HCT116 (cell line): Measurements from ENCODE around the gene BCO1. TPM values are rescaled to one million over a fixed set of nuclear protein-coding genes. Genes with fewer than 3 reads are reported as not detected.

ENCODE experiments used
- ATAC-seq: fragments of 200-7000 bp; cut with Tn5 transposase; 2 replicates; pipeline ENCODE4 v1.9.1; 2020; ENCODE audit warnings: mild to moderate bottlenecking, moderate library complexity
- BruUV-seq: library from RNA; stranded (reverse); fragments of 400-500 nt; replicated peaks from 2 replicates; lab custom pipeline; 2021; lab: Mats Ljungman, UMichigan
- CTCF ChIA-PET: fragments of 300-600 bp; sonication (Branson Sonifier 250); formaldehyde crosslinking; loops from one replicate; lab custom pipeline; 2021; ENCODE audit warnings: antibody characterized with exemption; lab: Charles Lee
- POLR2A ChIA-PET: fragments of 300-600, 350-600 bp; sonication (Branson Sonifier 250); formaldehyde crosslinking; loops from one replicate; lab custom pipeline; 2021; ENCODE audit warnings: antibody characterized with exemption; lab: Charles Lee
- RAD21 ChIA-PET, 2 experiments: fragments of 300-600 bp; sonication (Branson Sonifier 250); formaldehyde crosslinking; loops; one replicate each; lab custom pipeline; 2023; ENCODE audit warnings: low total read pairs in 2 of 2; ENCODE audit not compliant: uncharacterized antibody in 2 of 2, unreplicated experiment in 2 of 2, low non-redundant PET in 1 of 2; lab: Charles Lee
- DNase-seq: peaks from one replicate; pipeline ENCODE4 v3.0.0-alpha.2; 2010; ENCODE audit warnings: low read depth, low spot score
- H2AFZ ChIP-seq: fragments of 200-600 bp; shearing (Covaris generic), sonication (generic); 2 replicates; pipeline ENCODE4 v1.6.1; 2017; ENCODE audit warnings: low read depth, mixed run types, mixed read lengths, antibody characterized with exemption, low read length; ENCODE audit not compliant: poor library complexity, severe bottlenecking
- H3K27ac ChIP-seq: 2 replicates; pipeline ENCODE4 v1.5.1; 2012; ENCODE audit warnings: low read depth, low read length
- H3K27me3 ChIP-seq: fragments of 200-600 bp; sonication (generic); 2 replicates; pipeline ENCODE4 v1.6.1; 2016; ENCODE audit warnings: mixed run types, low read length, mixed read lengths; ENCODE audit not compliant: insufficient read depth
- H3K36me3 ChIP-seq, 2 experiments: fragments of 200-500 bp in 1 of 2; fragments of 200-600 bp in 1 of 2; sonication (Bioruptor generic) in 1 of 2; sonication (generic) in 1 of 2; 2 replicates each; pipeline versions ENCODE4 v1.5.1 to v1.6.1; 2014 to 2016; ENCODE audit warnings: low read length in 2 of 2, inconsistent platforms in 1 of 2, mixed read lengths in 1 of 2, mixed run types in 1 of 2; ENCODE audit not compliant: insufficient read depth in 2 of 2, control insufficient read depth in 1 of 2
- H3K4me1 ChIP-seq, 2 experiments: fragments of 200-600 bp in 1 of 2; sonication (generic) in 1 of 2; 2 replicates each; pipeline versions ENCODE4 v1.5.1 to v1.6.1; 2012 to 2017; ENCODE audit warnings: low read length in 2 of 2, inconsistent platforms in 1 of 2, mild to moderate bottlenecking in 1 of 2, mixed read lengths in 1 of 2, mixed run types in 1 of 2, moderate library complexity in 1 of 2; ENCODE audit not compliant: insufficient read depth in 2 of 2, control insufficient read depth in 1 of 2
- H3K4me2 ChIP-seq: fragments of 200-600 bp; sonication (generic); 2 replicates; pipeline ENCODE4 v1.6.1; 2017; ENCODE audit warnings: mixed run types, low read length, mixed read lengths
- H3K4me3 ChIP-seq, 2 experiments: fragments of 200-600 bp in 1 of 2; sonication (generic) in 1 of 2; replicated peaks in 1 of 2; 2 replicates each; pipeline ENCODE4 v1.5.1; 2011 to 2016; ENCODE audit warnings: low read length in 2 of 2, control low read depth in 1 of 2, low read depth in 1 of 2, mild to moderate bottlenecking in 1 of 2, mixed read lengths in 1 of 2, mixed run types in 1 of 2
- H3K79me2 ChIP-seq: fragments of 200-600 bp; sonication (generic); 2 replicates; pipeline ENCODE4 v1.6.1; 2017; ENCODE audit warnings: mild to moderate bottlenecking, mixed run types, low read length, moderate library complexity, mixed read lengths; ENCODE audit not compliant: insufficient read depth
- H3K9ac ChIP-seq: fragments of 200-600 bp; sonication (generic); 2 replicates; pipeline ENCODE4 v1.6.1; 2016; ENCODE audit warnings: low read length, mixed read lengths
- H3K9me2 ChIP-seq: fragments of 200-600 bp; sonication (generic), shearing (Covaris generic); 2 replicates; pipeline ENCODE4 v1.6.1; 2017; ENCODE audit warnings: mixed run types, mild to moderate bottlenecking, moderate library complexity; ENCODE audit not compliant: insufficient read depth
- H3K9me3 ChIP-seq, 2 experiments: fragments of 200-500 bp in 1 of 2; fragments of 200-600 bp in 1 of 2; sonication (Bioruptor generic) in 1 of 2; sonication (generic) in 1 of 2; 2 replicates each; pipeline ENCODE4 v1.6.1; 2014 to 2017; ENCODE audit warnings: low read length in 2 of 2, mixed read lengths in 2 of 2, inconsistent platforms in 1 of 2, low read depth in 1 of 2, mild to moderate bottlenecking in 1 of 2, mixed run types in 1 of 2, moderate library complexity in 1 of 2; ENCODE audit not compliant: control insufficient read depth in 1 of 2, insufficient read depth in 1 of 2
- H4K20me1 ChIP-seq: fragments of 200-600 bp; sonication (generic), shearing (Covaris generic); 2 replicates; pipeline ENCODE4 v1.6.1; 2017; ENCODE audit warnings: mixed run types, mild to moderate bottlenecking, moderate library complexity; ENCODE audit not compliant: insufficient read depth
- ATF3 ChIP-seq: IDR thresholded peaks from 2 replicates; pipeline ENCODE4 v1.6.1; 2012
- CBX3 ChIP-seq: IDR thresholded peaks from 2 replicates; pipeline ENCODE4 v1.6.1; 2012; ENCODE audit warnings: low read depth
- CTCF ChIP-seq, 3 experiments: fragments of 200-600 bp in 1 of 3; sonication (generic) in 1 of 3; IDR thresholded peaks in 2 of 3; conservative IDR thresholded peaks in 1 of 3; 2 replicates each; pipeline ENCODE4 v1.5.1; 2012 to 2017; ENCODE audit warnings: low read depth in 2 of 3, low read length in 2 of 3, antibody characterized with exemption in 1 of 3, borderline replicate concordance in 1 of 3, control low read depth in 1 of 3, mild to moderate bottlenecking in 1 of 3, mixed read lengths in 1 of 3, mixed run types in 1 of 3, moderate library complexity in 1 of 3; ENCODE audit not compliant: insufficient read depth in 1 of 3
- EGR1 ChIP-seq: IDR thresholded peaks from 2 replicates; pipeline ENCODE4 v1.6.1; 2012; ENCODE audit warnings: low read depth
- JUND ChIP-seq: IDR thresholded peaks from 2 replicates; pipeline ENCODE4 v1.6.1; 2012
- POLR2A ChIP-seq: IDR thresholded peaks from 2 replicates; pipeline ENCODE4 v1.7.0; 2011; ENCODE audit warnings: borderline replicate concordance; ENCODE audit not compliant: insufficient read depth, insufficient read length; ENCODE audit errors: extremely low read depth
- RAD21 ChIP-seq: IDR thresholded peaks from 2 replicates; pipeline ENCODE4 v1.6.1; 2012; ENCODE audit warnings: low read depth, mild to moderate bottlenecking
- SIN3A ChIP-seq: IDR thresholded peaks from 2 replicates; pipeline ENCODE4 v1.6.1; 2012; ENCODE audit warnings: low read depth
- SP1 ChIP-seq: IDR thresholded peaks from 2 replicates; pipeline ENCODE4 v1.6.1; 2012; ENCODE audit warnings: low read depth
- SRF ChIP-seq: IDR thresholded peaks from 2 replicates; pipeline ENCODE4 v1.6.1; 2012; ENCODE audit warnings: low read depth
- ZNF274 ChIP-seq: fragments of 200-500 bp; sonication (Bioruptor generic); IDR thresholded peaks from 2 replicates; pipeline ENCODE4 v1.6.1; 2014; ENCODE audit warnings: mild to moderate bottlenecking, low read depth, low read length, inconsistent platforms
- intact Hi-C: fragments of 100-400 bp; cut with micrococcal nuclease; formaldehyde crosslinking; loops from 2 replicates; pipeline ENCODE4 v1.10.0; 2022
- total RNA-seq: library from RNA; stranded (reverse); gene quantifications from one replicate; pipeline ENCODE4 v1.2.1, GENCODE V29; 2021; ENCODE audit not compliant: unreplicated experiment

Gene BCO1
- total RNA-seq, 1 experiment from 2014 or later, result not detected

GRCh38 chr16:81263470-81264220, 25.2 kb downstream of the BCO1 start:
- Histone ChIP-seq H3K9me3 (no peaks in the 10 kb centered on the region), H3K4me1 (peaks cover 0 to 17% of the 10 kb centered on the region in 2 experiments; a peak in 2 of 4 replicates), H3K4me3 (no peak overlapping the region), H3K79me2 (no peaks in the 10 kb centered on the region), H4K20me1 (no peaks in the 10 kb centered on the region), H3K4me2 (no peak overlapping the region), H3K27ac (no peak overlapping the region), H3K9ac (no peak overlapping the region), H3K9me2 (no peaks in the 10 kb centered on the region), H3K27me3 (no peaks in the 10 kb centered on the region), H3K36me3 (no peaks in the 10 kb centered on the region)
- POLR2A ChIA-PET, result no interaction called here
- ATAC-seq (no peak), DNase-seq (no peak)
- no TSS peak for BruUV-seq
- RAD21 ChIA-PET, result interaction anchor here in 1 of 2 experiments (0.6 kb wide), 1 partner anchor 31 kb away, joined by 3 read pairs; no protein-coding TSS in a partner anchor
- intact Hi-C loops, result loop anchor here (5.0 kb wide), 1 partner anchor 459 kb away; no protein-coding TSS in a partner anchor
- CTCF ChIA-PET, result interaction anchor here (1.0 to 1.3 kb wide), 2 partner anchors 10 to 25 kb away, joined by 3 to 8 read pairs; partner anchors contain the start of gene BCO1
- TF ChIP-seq RAD21, result peak; percentile 60
- no peak for TF ChIP-seq SRF
- no peak for TF ChIP-seq POLR2A
- TF ChIP-seq SIN3A, result no peak
- no peak for TF ChIP-seq CBX3
- TF ChIP-seq JUND, result no peak
- TF ChIP-seq ATF3, result no peak
- TF ChIP-seq CTCF (IDR thresholded peaks at IDR 0.05 in 2 of 3, conservative IDR thresholded peaks at IDR 0.05 in 1 of 3; ENCODE audit: borderline replicate concordance in 1 of 3, insufficient read depth in 1 of 3, low read depth in 2 of 3, low read length in 2 of 3), result peak in 2 of 3 experiments; percentile 27 to 31; a peak in 3 of 6 replicates
- TF ChIP-seq EGR1, result no peak
- TF ChIP-seq ZNF274, result no peak
- no peak for TF ChIP-seq SP1
- TF ChIP-seq, all 23 proteins: peak for 2
- no peak overlapping the region for H2AFZ ChIP-seq
